ENCODE measurements around the gene GGA2. TPM values are rescaled to one million over a fixed set of nuclear protein-coding genes. Genes with fewer than 3 reads are reported as not detected.

The GGA2 gene
- total and polyA plus RNA-seq, 2 donors (not counting 1 experiment from before 2014, with no cell fraction given) = 19.5 to 29.6 TPM

GRCh38 chr16:23476289-23476688, 34.0 kb downstream of the GGA2 start:
- no peaks in the 10 kb centered on the region for H3K9me3 ChIP-seq (ENCODE audit: control insufficient read depth, insufficient read depth, low read depth, low read length)
- H3K36me3 ChIP-seq (ENCODE audit: control insufficient read depth, insufficient read depth, low read length) = peaks cover 14% of the 10 kb centered on the region

DNA sequence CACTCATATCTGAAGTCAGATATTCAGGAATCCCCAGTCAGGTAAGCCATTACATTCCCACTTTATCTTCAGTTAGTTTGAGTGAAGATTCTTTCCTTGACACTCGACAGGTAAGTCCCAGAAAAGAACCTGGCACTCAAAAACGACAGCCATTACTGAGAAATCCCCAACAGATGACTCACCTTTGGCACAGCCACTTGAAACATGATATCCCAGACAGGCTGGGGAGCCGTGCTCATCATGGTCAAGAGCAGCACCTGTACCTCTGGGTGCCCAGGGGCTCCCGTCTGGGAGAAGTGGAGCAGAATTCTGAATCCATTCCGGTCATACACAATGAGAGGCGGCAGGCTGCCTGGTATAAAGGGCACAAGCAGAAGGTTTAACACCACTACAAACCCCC, 40.5 kb downstream of the GGA2 start:
- no peak overlapping the region for H2AFZ ChIP-seq (ENCODE audit: low read length)
- H3K9me3 ChIP-seq (ENCODE audit: control insufficient read depth, insufficient read depth, low read depth, low read length) = no peaks in the 10 kb centered on the region
- H3K27ac ChIP-seq (ENCODE audit: insufficient read depth, low read length) = no peak overlapping the region
- TF ChIP-seq EZH2 (IDR thresholded peaks at IDR 0.05; ENCODE audit: low read length, missing control alignments) = no peak
- TF ChIP-seq, protein P1, sequence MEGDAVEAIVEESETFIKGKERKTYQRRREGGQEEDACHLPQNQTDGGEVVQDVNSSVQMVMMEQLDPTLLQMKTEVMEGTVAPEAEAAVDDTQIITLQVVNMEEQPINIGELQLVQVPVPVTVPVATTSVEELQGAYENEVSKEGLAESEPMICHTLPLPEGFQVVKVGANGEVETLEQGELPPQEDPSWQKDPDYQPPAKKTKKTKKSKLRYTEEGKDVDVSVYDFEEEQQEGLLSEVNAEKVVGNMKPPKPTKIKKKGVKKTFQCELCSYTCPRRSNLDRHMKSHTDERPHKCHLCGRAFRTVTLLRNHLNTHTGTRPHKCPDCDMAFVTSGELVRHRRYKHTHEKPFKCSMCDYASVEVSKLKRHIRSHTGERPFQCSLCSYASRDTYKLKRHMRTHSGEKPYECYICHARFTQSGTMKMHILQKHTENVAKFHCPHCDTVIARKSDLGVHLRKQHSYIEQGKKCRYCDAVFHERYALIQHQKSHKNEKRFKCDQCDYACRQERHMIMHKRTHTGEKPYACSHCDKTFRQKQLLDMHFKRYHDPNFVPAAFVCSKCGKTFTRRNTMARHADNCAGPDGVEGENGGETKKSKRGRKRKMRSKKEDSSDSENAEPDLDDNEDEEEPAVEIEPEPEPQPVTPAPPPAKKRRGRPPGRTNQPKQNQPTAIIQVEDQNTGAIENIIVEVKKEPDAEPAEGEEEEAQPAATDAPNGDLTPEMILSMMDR (conservative IDR thresholded peaks at IDR 0.05 in 1 of 2, IDR thresholded peaks at IDR 0.05 in 1 of 2; ENCODE audit: low read depth in 1 of 2, low read length in 2 of 2) = no peak
- H4K20me1 ChIP-seq (ENCODE audit: control insufficient read depth, extremely low read depth, insufficient read depth, low read length) = no peaks in the 10 kb centered on the region
- peaks cover 8% of the 10 kb centered on the region for H3K36me3 ChIP-seq (ENCODE audit: control insufficient read depth, insufficient read depth, low read length)
- H3K27me3 ChIP-seq (ENCODE audit: control insufficient read depth, insufficient read depth, low read length) = no peaks in the 10 kb centered on the region
- no peak overlapping the region for H3K4me3 ChIP-seq (replicated peaks in 1 of 4; ENCODE audit: control extremely low read depth in 1 of 4, insufficient read depth in 1 of 4, low read depth in 3 of 4, low read length in 4 of 4)
- H3K79me2 ChIP-seq (ENCODE audit: control insufficient read depth, insufficient read depth, low read length) = no peaks in the 10 kb centered on the region
- DNase-seq (ENCODE audit: low read depth in 2 of 2) = peak; percentile 11 to 46
- H3K9ac ChIP-seq (ENCODE audit: insufficient read depth, low read length) = no peak overlapping the region
- no peak overlapping the region for H3K4me2 ChIP-seq (ENCODE audit: extremely low read depth, insufficient read depth, low read length)
- peaks cover 7% of the 10 kb centered on the region for H3K4me1 ChIP-seq (ENCODE audit: control insufficient read depth, extremely low read depth, insufficient read depth, low read length)

More at GRCh38 chr16:23476289-23476688, 34.0 kb downstream of the GGA2 start:
- TF ChIP-seq, protein P1 (conservative IDR thresholded peaks at IDR 0.05 in 1 of 2, IDR thresholded peaks at IDR 0.05 in 1 of 2; ENCODE audit: low read depth in 1 of 2, low read length in 2 of 2) = no peak
- TF ChIP-seq EZH2 (IDR thresholded peaks at IDR 0.05; ENCODE audit: low read length, missing control alignments) = no peak
- no peak overlapping the region for H3K27ac ChIP-seq (ENCODE audit: insufficient read depth, low read length)
- no peak overlapping the region for H2AFZ ChIP-seq (ENCODE audit: low read length)
- no peaks in the 10 kb centered on the region for H3K27me3 ChIP-seq (ENCODE audit: control insufficient read depth, insufficient read depth, low read length)
- no peak overlapping the region for H3K9ac ChIP-seq (ENCODE audit: insufficient read depth, low read length)
- no peaks in the 10 kb centered on the region for H3K4me1 ChIP-seq (ENCODE audit: control insufficient read depth, extremely low read depth, insufficient read depth, low read length)
- H3K79me2 ChIP-seq (ENCODE audit: control insufficient read depth, insufficient read depth, low read length) = no peaks in the 10 kb centered on the region
- no peaks in the 10 kb centered on the region for H4K20me1 ChIP-seq (ENCODE audit: control insufficient read depth, extremely low read depth, insufficient read depth, low read length)
- H3K4me3 ChIP-seq (replicated peaks in 1 of 4; ENCODE audit: control extremely low read depth in 1 of 4, insufficient read depth in 1 of 4, low read depth in 3 of 4, low read length in 4 of 4) = no peak overlapping the region
- no peak overlapping the region for H3K4me2 ChIP-seq (ENCODE audit: extremely low read depth, insufficient read depth, low read length)
- no peak for DNase-seq (ENCODE audit: low read depth in 2 of 2)

DNA sequence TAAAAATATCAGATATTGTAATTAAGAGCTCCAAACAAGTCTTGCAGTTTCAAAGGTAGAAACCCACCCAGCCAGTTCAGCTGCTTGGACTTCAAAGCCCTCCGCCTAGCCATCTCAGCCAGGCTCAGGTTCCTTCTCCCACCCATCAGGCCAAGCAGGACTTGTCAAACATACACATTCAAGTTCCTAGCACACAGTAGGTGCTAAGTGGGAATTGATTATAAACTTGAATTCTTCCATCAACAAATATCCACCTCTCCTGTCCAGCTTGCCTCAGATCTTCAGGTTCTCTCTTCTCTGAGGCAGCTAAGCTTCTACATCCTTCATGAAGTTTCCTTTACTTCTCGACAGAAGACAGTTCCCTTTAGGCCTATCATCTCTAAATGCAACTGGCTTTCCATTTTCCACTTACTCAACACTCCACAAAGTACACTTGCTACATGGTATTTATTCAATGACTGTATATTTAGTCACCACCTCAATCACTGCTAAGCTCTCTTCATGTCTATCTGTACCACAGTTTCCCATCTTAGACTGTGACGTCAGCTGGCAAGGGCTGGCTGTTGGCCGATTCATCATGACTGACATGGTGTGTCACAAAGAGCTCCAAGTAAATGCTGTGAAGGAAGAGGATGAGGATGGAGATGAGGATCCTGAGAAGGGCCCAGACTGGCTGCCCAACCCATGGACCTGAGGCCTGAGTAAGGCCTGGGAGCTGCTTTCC, 44.0 kb downstream of the GGA2 start:
- H3K27me3 ChIP-seq (ENCODE audit: control insufficient read depth, insufficient read depth, low read length) = no peaks in the 10 kb centered on the region
- H3K4me2 ChIP-seq (ENCODE audit: extremely low read depth, insufficient read depth, low read length) = no peak overlapping the region
- no peak overlapping the region for H2AFZ ChIP-seq (ENCODE audit: low read length)

More for the DNA sequence above, 44.0 kb downstream of the GGA2 start:
- peaks cover 8% of the 10 kb centered on the region for H3K36me3 ChIP-seq (ENCODE audit: control insufficient read depth, insufficient read depth, low read length)
- DNase-seq (ENCODE audit: low read depth in 2 of 2) = peak; percentile 76 to 83
- no peak overlapping the region for H3K4me3 ChIP-seq (replicated peaks in 1 of 4; ENCODE audit: control extremely low read depth in 1 of 4, insufficient read depth in 1 of 4, low read depth in 3 of 4, low read length in 4 of 4)
- no peak overlapping the region for H3K9ac ChIP-seq (ENCODE audit: insufficient read depth, low read length)
- TF ChIP-seq, protein P1 (conservative IDR thresholded peaks at IDR 0.05 in 1 of 2, IDR thresholded peaks at IDR 0.05 in 1 of 2; ENCODE audit: low read depth in 1 of 2, low read length in 2 of 2) = no peak
- no peak for TF ChIP-seq EZH2 (IDR thresholded peaks at IDR 0.05; ENCODE audit: low read length, missing control alignments)
- no peaks in the 10 kb centered on the region for H4K20me1 ChIP-seq (ENCODE audit: control insufficient read depth, extremely low read depth, insufficient read depth, low read length)
- H3K27ac ChIP-seq (ENCODE audit: insufficient read depth, low read length) = peak overlapping the region; percentile 57
- no peaks in the 10 kb centered on the region for H3K9me3 ChIP-seq (ENCODE audit: control insufficient read depth, insufficient read depth, low read depth, low read length)
- H3K4me1 ChIP-seq (ENCODE audit: control insufficient read depth, extremely low read depth, insufficient read depth, low read length) = peaks cover 7% of the 10 kb centered on the region
- H3K79me2 ChIP-seq (ENCODE audit: control insufficient read depth, insufficient read depth, low read length) = no peaks in the 10 kb centered on the region
